HG03066 (cell line): Measurements from ENCODE around the gene NME3.

Source experiments
- ATAC-seq: cut with Tn5 transposase; IDR thresholded peaks from one replicate; pipeline ENCODE4 v1.9.1; 2021; ENCODE audit warnings: low read depth; ENCODE audit not compliant: unreplicated experiment

The NME3 gene

GRCh38 chr16:1770328-1771187 lies 785 bp downstream of the NME3 start:
- no peak for ATAC-seq

- no peak for ATAC-seq
Measured at GRCh38 chr16:1769402-1770300, 1.7 kb downstream of the NME3 start.

GRCh38 chr16:1768767-1769401 lies 2.5 kb downstream of the NME3 start:
- no peak for ATAC-seq

GRCh38 chr16:1768061-1768766 lies 3.1 kb downstream of the NME3 start:
- ATAC-seq: no peak

GRCh38 chr16:1767116-1767994 lies 4.0 kb downstream of the NME3 start:
- no peak for ATAC-seq

GRCh38 chr16:1766701-1767100 lies 4.6 kb downstream of the NME3 start:
- ATAC-seq: no peak

- ATAC-seq: no peak
Measured at GRCh38 chr16:1766231-1766630, 5.1 kb downstream of the NME3 start.

GRCh38 chr16:1765826-1766225 lies 5.5 kb downstream of the NME3 start:
- no peak for ATAC-seq

- no peak for ATAC-seq
Measured at GRCh38 chr16:1764971-1765370, 6.4 kb downstream of the NME3 start.

GRCh38 chr16:1763521-1764511 lies 7.5 kb downstream of the NME3 start:
- no peak for ATAC-seq

GRCh38 chr16:1762879-1763520 lies 8.3 kb downstream of the NME3 start:
- no peak for ATAC-seq

- no peak for ATAC-seq
Measured at GRCh38 chr16:1762196-1762878, 9.0 kb downstream of the NME3 start.

- no peak for ATAC-seq
Measured at GRCh38 chr16:1761751-1762150, 9.6 kb downstream of the NME3 start.

GRCh38 chr16:1760911-1761310 lies 10.4 kb downstream of the NME3 start:
- no peak for ATAC-seq

- ATAC-seq: no peak
Measured at GRCh38 chr16:1759511-1759910, 11.8 kb downstream of the NME3 start.

- ATAC-seq: no peak
Measured at GRCh38 chr16:1758923-1759322, 12.4 kb downstream of the NME3 start.

- ATAC-seq: no peak
Measured at GRCh38 chr16:1757714-1758461, 13.5 kb downstream of the NME3 start.
